Measurements from ENCODE around the gene MACROD2.
A peak's percentile ranks its signal among the peaks of the same experiment; 100 is the strongest.

Gene MACROD2

DNA sequence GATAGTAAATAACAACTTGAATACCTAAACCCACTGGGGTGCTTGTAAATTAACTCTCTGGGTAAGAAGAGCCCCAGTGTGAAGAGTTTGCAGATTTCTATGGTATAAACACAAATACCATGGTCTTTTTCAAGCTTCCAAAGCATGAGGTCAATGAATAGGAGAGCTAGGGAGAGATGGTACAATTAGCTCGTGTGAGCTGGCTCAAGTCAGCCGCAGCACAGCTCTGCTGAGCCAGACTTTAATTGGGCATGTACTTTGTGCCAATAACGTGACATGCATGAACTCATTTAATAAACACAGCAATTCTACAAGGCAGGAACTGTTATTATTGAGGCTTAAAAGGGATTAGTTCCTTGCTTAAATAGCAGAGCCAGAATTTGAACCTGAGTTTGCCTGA, 1893.7 kb downstream of the MACROD2 start:
- ChIA-PET CTCF (interaction anchor here (1.1 kb wide), 1 partner anchor 13 kb away, joined by 3 read pairs; no protein-coding TSS in a partner anchor), POLR2A (no interaction called here)
- TF ChIP-seq ZNF529 (tag by site-specific recombination; IDR thresholded peaks at IDR 0.05; ENCODE audit: insufficient replicate concordance), result no peak
- TF ChIP-seq SP2 (tag by site-specific recombination; IDR thresholded peaks at IDR 0.05), result no peak
- TF ChIP-seq ZNF48 (tag by site-specific recombination; IDR thresholded peaks at IDR 0.05), result no peak
- TF ChIP-seq ZNF404 (tag by site-specific recombination; IDR thresholded peaks at IDR 0.05), result no peak
- no peak for TF ChIP-seq KLF1 (tag by site-specific recombination; IDR thresholded peaks at IDR 0.05)
- TF ChIP-seq, protein P1, sequence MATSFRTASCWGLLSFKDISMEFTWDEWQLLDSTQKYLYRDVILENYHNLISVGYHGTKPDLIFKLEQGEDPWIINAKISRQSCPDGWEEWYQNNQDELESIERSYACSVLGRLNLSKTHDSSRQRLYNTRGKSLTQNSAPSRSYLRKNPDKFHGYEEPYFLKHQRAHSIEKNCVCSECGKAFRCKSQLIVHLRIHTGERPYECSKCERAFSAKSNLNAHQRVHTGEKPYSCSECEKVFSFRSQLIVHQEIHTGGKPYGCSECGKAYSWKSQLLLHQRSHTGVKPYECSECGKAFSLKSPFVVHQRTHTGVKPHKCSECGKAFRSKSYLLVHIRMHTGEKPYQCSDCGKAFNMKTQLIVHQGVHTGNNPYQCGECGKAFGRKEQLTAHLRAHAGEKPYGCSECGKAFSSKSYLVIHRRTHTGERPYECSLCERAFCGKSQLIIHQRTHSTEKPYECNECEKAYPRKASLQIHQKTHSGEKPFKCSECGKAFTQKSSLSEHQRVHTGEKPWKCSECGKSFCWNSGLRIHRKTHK (tag by site-specific recombination; IDR thresholded peaks at IDR 0.05), result no peak
- no peak for TF ChIP-seq ZNF792 (tag by site-specific recombination; IDR thresholded peaks at IDR 0.05)
- TF ChIP-seq, protein P2, sequence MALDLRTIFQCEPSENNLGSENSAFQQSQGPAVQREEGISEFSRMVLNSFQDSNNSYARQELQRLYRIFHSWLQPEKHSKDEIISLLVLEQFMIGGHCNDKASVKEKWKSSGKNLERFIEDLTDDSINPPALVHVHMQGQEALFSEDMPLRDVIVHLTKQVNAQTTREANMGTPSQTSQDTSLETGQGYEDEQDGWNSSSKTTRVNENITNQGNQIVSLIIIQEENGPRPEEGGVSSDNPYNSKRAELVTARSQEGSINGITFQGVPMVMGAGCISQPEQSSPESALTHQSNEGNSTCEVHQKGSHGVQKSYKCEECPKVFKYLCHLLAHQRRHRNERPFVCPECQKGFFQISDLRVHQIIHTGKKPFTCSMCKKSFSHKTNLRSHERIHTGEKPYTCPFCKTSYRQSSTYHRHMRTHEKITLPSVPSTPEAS (tag by site-specific recombination; IDR thresholded peaks at IDR 0.05), result no peak
- TF ChIP-seq ZNF16 (tag by site-specific recombination; IDR thresholded peaks at IDR 0.05; ENCODE audit: low read depth), result no peak
- Histone ChIP-seq H3K9me3 (ENCODE audit: control insufficient read depth, insufficient read depth, low read depth, low read length) (no peaks in the 10 kb centered on the region), H3K4me1 (ENCODE audit: control insufficient read depth, insufficient read depth, low read length) (peaks cover 3% of the 10 kb centered on the region; the same call in 1 of the 2 replicates), H3K27ac (ENCODE audit: extremely low read depth, low read depth, low read length) (no peak overlapping the region), H3K4me3 (ENCODE audit: low read depth, low read length) (no peak overlapping the region), H3K36me3 (ENCODE audit: control insufficient read depth in 2 of 2, insufficient read depth in 1 of 2, low read length in 2 of 2) (no peaks in the 10 kb centered on the region)

DNA sequence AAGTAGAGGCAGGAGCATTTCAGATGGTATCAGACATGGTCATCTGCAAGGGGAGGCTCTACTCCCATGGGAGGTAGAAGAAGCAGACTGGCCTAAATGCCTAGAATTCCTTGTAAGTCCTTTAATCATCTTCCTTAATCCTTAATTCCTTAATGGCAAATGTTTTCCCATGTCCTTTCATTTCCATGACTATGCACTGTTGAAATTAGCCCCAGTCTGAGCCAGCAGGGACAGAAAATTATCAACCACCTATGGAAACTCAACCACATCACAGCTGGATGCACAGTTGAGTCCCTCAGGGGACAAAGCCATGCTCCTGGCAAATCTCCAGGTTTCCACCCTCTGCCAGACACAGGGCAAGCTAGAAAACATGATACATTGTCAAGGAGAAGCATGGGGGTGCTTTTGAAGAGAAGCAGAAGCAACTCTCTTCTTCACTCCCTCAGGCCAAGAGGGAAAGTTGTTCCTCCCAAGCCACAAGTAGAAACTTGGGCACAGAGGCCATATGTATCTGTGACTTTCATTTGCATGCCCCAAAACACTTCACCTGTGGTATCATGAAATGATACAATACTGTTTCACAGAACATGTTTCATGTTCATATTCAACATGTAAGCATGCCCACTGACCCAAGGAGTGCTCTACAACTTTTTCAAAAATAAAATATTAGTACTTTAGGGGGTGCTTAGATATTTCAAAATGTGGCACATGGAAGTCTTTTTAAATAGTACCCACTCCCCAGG, 1894.4 kb downstream of the MACROD2 start:
- H3K9me3 ChIP-seq (ENCODE audit: control insufficient read depth, insufficient read depth, low read depth, low read length), result no peaks in the 10 kb centered on the region
- peaks cover 3% of the 10 kb centered on the region; the same call in 1 of the 2 replicates for H3K4me1 ChIP-seq (ENCODE audit: control insufficient read depth, insufficient read depth, low read length)
- no peak overlapping the region for H3K27ac ChIP-seq (ENCODE audit: extremely low read depth, low read depth, low read length)
- no peak for TF ChIP-seq ZFP69B (tag by site-specific recombination; IDR thresholded peaks at IDR 0.05)
- peak; percentile 74 for TF ChIP-seq ZIC2 (tag by site-specific recombination; IDR thresholded peaks at IDR 0.05)
- CTCF ChIA-PET, result interaction anchor here (0.6 to 1.1 kb wide), 2 partner anchors 12 to 638 kb away, joined by 3 to 4 read pairs; no protein-coding TSS in a partner anchor
- H3K36me3 ChIP-seq (ENCODE audit: control insufficient read depth in 2 of 2, insufficient read depth in 1 of 2, low read length in 2 of 2), result no peaks in the 10 kb centered on the region
- POLR2A ChIA-PET, result no interaction called here
- no peak overlapping the region for H3K4me3 ChIP-seq (ENCODE audit: low read depth, low read length)

DNA sequence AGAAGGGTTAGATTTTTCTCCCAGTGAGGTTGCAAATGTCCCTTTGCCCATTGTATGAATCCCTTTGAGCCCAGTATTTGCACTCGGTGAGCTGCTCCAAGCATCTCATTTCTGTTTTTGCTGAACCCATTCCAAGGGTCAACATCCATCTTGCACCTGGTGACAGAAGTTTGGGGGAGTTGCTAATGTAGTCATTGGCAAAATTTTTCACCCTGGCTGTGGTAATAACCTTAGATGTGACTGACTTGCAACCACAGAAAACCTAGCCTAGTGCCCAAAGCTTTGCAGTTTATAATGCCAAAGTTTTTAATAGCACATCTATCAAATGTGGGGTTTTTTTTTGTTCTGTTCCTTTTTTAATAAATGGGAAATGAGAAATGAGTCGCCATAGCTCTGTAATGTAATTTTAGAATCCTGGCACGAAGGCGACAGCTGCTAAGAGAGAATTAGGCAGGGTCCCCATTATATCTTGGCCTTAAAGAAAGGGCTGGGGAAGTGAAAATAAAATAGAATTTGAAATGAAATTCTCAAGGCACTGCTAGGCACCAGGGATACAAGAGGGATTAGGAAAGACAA, 1895.2 kb downstream of the MACROD2 start:
- H3K4me1 ChIP-seq (ENCODE audit: control insufficient read depth, insufficient read depth, low read length), result peaks cover 3% of the 10 kb centered on the region; the same call in 1 of the 2 replicates
- H3K36me3 ChIP-seq (ENCODE audit: control insufficient read depth in 2 of 2, insufficient read depth in 1 of 2, low read length in 2 of 2), result no peaks in the 10 kb centered on the region
- TF ChIP-seq, protein P3, sequence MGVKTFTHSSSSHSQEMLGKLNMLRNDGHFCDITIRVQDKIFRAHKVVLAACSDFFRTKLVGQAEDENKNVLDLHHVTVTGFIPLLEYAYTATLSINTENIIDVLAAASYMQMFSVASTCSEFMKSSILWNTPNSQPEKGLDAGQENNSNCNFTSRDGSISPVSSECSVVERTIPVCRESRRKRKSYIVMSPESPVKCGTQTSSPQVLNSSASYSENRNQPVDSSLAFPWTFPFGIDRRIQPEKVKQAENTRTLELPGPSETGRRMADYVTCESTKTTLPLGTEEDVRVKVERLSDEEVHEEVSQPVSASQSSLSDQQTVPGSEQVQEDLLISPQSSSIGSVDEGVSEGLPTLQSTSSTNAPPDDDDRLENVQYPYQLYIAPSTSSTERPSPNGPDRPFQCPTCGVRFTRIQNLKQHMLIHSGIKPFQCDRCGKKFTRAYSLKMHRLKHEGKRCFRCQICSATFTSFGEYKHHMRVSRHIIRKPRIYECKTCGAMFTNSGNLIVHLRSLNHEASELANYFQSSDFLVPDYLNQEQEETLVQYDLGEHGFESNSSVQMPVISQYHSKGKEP (tag by site-specific recombination; IDR thresholded peaks at IDR 0.05), result no peak
- TF ChIP-seq ZNF473 (tag by site-specific recombination; IDR thresholded peaks at IDR 0.05) (no peak), ZNF239 (tag by site-specific recombination; IDR thresholded peaks at IDR 0.05) (no peak), ZNF394 (tag by site-specific recombination; IDR thresholded peaks at IDR 0.05; ENCODE audit: borderline replicate concordance) (no peak)
- TF ChIP-seq, protein P4, sequence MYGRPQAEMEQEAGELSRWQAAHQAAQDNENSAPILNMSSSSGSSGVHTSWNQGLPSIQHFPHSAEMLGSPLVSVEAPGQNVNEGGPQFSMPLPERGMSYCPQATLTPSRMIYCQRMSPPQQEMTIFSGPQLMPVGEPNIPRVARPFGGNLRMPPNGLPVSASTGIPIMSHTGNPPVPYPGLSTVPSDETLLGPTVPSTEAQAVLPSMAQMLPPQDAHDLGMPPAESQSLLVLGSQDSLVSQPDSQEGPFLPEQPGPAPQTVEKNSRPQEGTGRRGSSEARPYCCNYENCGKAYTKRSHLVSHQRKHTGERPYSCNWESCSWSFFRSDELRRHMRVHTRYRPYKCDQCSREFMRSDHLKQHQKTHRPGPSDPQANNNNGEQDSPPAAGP (tag by site-specific recombination; IDR thresholded peaks at IDR 0.05), result no peak
- TF ChIP-seq, protein P5, sequence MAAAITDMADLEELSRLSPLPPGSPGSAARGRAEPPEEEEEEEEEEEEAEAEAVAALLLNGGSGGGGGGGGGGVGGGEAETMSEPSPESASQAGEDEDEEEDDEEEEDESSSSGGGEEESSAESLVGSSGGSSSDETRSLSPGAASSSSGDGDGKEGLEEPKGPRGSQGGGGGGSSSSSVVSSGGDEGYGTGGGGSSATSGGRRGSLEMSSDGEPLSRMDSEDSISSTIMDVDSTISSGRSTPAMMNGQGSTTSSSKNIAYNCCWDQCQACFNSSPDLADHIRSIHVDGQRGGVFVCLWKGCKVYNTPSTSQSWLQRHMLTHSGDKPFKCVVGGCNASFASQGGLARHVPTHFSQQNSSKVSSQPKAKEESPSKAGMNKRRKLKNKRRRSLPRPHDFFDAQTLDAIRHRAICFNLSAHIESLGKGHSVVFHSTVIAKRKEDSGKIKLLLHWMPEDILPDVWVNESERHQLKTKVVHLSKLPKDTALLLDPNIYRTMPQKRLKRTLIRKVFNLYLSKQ (tag by site-specific recombination; IDR thresholded peaks at IDR 0.05; ENCODE audit: borderline replicate concordance), result no peak

More for the DNA sequence above, 1895.2 kb downstream of the MACROD2 start:
- Histone ChIP-seq H3K27ac (ENCODE audit: extremely low read depth, low read depth, low read length) (no peak overlapping the region), H3K4me3 (ENCODE audit: low read depth, low read length) (no peak overlapping the region), H3K9me3 (ENCODE audit: control insufficient read depth, insufficient read depth, low read depth, low read length) (no peaks in the 10 kb centered on the region)
- ChIA-PET POLR2A (no interaction called here), CTCF (interaction anchor here (0.6 kb wide), 1 partner anchor 639 kb away, joined by 4 read pairs; no protein-coding TSS in a partner anchor)
